Measurements from ENCODE around the gene PHF21A.

PHF21A gene

DNA sequence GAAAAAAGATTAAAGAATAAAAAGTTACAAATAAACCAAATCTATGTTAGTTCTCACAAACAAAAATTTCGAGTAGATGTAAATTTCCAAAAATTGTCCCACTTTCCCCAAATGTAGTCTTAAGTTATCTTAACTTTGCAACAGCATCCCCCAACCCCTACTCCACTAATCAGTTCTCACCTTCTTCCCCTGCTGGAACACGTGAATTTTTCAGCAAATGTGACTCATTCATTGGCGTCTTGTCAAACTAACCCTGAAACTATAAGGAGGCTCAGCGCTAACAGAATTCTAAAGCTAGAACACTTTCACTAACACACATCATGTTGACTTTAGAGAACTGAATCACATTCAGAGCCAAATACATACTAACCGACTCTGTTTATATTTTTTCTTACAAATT lies 46.1 kb downstream of the PHF21A start:
- no peak for DNase-seq (ENCODE audit: low spot score)

- no peak for DNase-seq (ENCODE audit: low spot score)
Observed at GRCh38 chr11:46073632-46074031, 47.6 kb downstream of the PHF21A start.

DNA sequence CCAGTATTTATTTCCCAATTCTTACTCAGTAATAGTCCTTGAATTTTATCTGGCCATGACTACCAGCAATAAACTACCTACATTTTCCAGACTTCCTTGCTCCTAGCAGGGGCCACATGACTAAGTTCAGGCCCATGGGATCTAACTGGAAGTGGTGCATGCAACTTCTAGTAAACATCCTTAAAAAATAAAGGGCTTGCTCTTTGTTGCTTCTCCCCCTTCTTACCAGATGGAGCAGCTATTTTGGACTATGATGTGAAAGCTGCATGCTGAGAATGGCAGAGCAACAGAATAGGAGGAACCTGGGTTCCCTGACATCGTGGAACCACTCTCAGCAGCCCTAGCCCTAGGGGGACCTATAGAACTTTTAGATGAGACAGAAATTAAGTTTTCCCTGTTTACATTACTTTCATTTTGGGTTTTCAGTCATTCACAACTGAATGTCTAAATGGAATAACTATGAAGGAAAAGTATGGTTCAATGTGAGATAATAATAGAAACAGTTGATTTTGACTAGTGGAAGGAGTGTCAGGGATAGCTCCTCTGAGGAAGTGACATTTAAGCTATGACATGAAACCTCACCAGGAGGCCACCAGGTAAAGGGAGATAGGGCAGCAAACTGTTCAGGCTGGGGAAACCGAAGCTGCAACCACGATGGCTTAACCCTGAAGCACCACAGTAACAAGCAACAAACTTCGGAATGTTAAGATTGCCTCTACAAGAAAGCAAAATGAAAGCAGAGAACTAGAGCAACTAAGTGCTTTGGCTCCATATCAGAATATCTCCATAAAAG lies 48.9 kb downstream of the PHF21A start:
- DNase-seq (ENCODE audit: low spot score) = no peak

DNA sequence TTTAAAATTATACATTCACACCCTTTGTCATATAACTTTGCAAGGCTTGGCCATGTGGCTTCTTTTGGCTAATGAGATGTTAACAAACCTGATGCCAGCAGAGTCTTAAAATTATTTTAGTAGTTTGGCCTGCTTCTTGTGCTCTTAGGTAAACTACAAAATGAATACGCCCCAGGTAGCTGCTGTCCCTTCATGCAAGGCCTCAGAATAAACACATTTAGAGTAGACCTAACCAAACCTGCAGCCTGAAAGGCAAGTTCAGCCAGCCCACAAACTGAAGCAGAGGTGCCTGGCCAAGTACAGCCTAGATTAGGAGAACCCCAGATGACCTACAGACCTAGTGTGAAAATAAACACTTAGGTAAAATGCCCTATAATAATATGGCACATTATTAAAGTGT lies 50.2 kb downstream of the PHF21A start:
- no peak for DNase-seq (ENCODE audit: low spot score)

DNA sequence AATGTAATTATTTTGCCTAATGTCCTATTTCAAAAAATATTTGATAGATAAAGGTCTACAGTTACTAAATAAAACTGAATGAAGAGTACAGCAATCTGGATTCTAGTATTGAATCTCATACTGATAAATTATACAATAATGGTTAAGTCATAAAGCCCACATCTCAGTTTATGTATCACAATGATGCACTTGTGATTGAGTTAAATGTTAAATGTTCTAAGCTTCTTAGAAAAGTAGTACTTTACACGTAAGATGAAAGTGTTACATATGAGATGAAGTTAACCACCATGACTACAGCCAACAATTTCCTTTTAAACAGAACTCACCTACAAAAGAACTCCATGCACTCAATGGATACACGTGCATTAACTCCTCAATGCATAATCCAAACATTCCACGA lies 51.7 kb downstream of the PHF21A start:
- DNase-seq (ENCODE audit: low spot score) = no peak

DNA sequence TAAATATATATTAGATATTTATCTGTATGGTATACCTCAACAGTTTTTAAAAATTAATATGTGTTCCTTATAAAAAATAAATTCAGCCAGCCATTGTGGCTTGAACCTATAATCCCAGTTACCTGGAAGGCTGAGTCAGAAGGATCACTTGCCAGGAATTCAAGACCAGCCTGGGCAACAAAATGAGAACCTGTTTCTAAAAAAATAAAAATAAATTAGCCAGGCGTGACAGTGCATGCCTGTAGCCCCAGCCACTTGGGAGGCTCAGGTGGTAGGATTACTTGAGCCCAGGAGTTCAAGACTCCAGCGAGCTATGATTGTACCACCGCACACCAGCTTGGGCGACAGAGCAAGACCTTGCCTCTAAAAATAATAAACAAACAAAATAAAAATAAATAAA lies 54.9 kb downstream of the PHF21A start:
- no peak for DNase-seq (ENCODE audit: low spot score)

DNA sequence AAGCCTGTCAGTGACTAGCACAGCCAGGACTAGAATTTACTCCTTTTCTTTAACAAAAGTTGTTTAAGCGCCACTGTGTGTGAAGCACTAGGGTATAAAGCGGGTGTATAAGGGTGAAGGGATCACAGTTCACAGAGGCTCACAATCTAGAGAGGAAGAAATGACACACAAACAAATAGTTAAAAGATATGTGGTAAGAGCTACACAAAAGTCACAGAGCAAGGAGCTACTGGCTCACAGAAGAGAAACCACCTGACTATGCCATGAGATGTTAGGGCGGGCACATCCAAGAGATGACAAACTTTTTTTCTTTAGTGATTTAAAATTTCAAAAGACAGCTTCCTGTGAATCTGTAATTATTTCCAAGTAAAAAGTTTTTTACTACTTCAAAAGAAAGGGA lies 55.6 kb downstream of the PHF21A start:
- no peak for DNase-seq (ENCODE audit: low spot score)

GRCh38 chr11:46064221-46064620 lies 57.0 kb downstream of the PHF21A start:
- no peak for DNase-seq (ENCODE audit: low spot score)

GRCh38 chr11:46063138-46063537 lies 58.1 kb downstream of the PHF21A start:
- no peak for DNase-seq (ENCODE audit: low spot score)

DNA sequence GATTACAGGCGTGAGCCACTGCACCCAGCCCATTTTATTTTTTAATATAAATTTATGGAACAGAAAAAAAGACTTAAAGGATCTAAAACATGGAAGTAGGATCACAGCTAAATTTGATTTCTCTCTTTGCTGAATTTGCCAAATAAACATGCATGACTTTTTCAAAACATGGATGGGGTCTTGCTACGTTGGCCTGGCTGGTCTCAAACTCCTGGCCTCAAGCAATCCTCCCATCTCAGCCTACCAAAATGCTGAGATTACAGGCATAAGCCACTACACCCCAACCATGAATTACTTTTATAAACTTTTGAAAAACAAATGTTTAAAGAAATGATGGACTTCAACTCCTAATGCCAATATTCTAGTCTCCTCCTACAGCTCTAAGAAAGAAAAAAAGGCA lies 61.2 kb downstream of the PHF21A start:
- DNase-seq (ENCODE audit: low spot score) = no peak

DNA sequence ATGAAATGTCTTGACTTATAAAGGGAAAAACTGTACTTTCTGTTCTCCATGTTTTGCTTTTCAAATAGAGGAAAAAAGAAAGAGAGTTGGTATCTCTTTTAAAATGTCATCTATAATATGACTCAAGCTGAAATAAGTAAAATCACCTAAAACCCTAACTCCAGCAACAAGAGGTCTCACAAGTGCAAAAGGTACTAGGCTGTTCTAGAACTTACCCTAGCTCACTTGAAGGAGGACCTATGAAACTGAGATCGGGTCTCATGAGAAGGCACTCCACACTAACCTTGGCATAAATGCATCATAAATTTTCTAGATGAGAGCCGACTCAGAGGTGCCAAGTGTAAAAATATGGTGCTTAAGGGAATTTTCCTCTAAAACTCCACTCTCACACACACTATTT lies 63.8 kb downstream of the PHF21A start:
- DNase-seq (ENCODE audit: low spot score) = no peak

GRCh38 chr11:46055371-46055770 lies 65.9 kb downstream of the PHF21A start:
- DNase-seq (ENCODE audit: low spot score) = no peak

DNA sequence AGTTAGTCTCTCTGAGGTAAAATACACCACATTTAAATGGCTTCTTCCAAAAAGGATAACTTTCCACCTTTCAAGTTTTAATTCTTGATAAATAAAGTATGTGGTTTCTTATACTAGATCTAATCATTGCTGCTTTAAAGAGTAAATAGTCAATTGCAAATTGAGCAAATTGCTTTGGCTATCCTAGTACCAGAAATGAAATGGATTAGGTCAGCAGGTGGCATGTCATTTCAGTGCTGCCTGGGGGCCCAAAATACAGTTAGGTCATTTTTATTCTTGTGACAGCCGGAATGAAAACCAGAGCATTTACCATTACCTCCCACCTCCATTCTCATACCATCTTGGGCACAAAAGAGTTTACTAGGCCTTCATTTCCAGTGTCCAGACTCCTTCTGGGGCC lies 70.2 kb downstream of the PHF21A start:
- DNase-seq (ENCODE audit: low spot score) = no peak

DNA sequence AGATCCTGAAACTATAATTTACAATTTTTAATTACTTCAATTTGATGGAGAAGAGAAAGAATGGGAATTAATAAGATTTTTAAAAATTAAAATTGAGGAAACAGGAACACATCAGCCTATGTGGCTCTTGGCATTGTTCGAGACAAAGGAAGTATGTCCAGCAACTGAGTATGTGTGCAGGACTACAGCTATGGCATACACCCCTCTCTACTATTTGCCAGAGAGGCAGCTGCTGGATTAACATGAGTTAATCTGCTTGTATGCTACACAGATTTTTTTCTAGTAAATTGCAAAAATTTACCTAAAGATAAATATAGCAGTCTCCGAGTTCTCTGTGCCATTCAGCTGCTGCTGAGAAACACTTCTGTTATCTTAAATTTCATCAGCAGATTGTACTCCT lies 70.6 kb downstream of the PHF21A start:
- DNase-seq (ENCODE audit: low spot score) = no peak

- DNase-seq (ENCODE audit: low spot score) = no peak
Observed at GRCh38 chr11:46050003-46050461, 71.2 kb downstream of the PHF21A start.

DNA sequence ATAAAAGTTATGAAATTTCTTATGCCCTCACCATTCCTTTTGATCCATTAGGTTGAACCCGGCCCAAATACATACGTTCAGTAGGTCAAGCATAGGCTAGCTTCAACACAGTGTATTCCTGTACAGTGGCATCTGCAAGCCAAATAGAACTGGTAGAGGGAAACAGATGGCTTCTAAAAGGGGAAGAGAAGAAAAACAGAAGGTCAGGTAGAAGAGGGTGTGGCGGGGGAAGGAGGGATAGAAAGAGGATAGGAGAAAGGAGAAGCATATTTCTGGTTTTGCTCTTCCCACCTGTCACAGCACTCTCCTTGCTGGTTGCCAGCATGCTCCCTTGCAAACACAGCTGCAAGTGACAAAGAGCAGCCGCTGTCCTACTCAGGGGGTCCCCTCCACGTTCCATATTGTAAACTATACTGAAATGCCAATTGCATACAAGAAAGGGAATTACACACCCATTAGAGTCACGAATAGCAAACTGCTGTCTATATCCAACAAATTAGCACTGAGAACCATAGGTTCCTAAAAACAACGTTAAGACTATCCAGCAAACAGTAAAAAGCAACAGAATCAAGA lies 71.8 kb downstream of the PHF21A start:
- no peak for DNase-seq (ENCODE audit: low spot score)

DNA sequence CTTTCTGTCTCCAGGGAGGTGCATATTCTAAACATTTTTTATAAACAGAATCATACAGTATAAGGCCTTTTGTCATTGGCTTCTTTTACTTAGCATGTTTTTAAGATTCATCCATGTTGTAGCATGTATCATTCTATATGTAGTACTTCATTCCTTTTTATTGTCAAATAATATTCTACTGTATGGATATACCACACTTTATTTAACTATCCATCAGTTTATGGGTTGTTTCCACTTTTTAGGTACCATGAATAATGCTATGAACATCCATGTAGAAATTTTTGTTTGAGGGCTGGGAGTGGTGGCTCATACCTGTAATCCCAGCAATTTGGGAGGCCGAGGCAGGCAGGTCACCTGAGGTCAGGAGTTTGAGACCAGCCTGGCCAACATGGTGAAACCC lies 73.1 kb downstream of the PHF21A start:
- DNase-seq (ENCODE audit: low spot score) = no peak

DNA sequence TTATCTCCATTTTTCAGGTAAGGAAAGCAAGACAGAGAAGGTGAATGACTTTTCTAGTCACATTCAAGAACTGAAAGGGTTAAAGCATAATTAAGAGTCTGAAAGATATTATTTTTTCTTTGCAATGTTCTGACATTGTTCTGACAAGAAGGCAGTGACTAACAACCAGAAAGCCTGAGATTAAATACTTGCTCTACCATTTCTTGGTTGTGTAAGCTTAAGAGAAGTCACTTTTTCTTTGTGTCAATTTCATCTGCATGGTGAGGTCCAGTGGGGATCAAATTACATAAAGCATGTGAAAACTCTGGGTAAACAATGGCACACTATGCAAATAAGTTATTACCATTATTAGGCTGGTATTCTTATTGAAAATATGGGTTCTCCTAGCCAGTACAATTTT lies 73.7 kb downstream of the PHF21A start:
- DNase-seq (ENCODE audit: low spot score) = no peak

GRCh38 chr11:46045811-46046210 lies 75.4 kb downstream of the PHF21A start:
- no peak for DNase-seq (ENCODE audit: low spot score)

DNA sequence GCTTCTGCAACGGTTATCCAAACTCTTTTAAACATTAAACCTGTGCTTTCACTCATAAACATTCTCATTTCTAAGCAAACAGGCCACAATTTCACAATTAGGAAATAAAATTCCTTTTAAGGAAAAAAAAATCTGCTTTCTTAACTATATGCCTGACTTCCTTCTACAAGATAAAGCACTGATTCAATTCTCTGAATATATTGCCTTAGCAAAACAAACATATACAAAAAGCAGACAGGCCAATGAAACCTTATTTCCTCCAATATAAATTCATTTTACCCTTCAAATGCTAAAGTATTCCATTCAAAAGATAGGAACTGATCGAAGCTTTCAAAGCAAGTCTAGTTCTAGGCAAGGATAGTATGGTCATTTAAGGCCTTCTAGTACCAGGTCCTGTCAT lies 76.7 kb downstream of the PHF21A start:
- DNase-seq (ENCODE audit: low spot score) = no peak

GRCh38 chr11:46039990-46040389 lies 81.3 kb downstream of the PHF21A start:
- DNase-seq (ENCODE audit: low spot score) = no peak

DNA sequence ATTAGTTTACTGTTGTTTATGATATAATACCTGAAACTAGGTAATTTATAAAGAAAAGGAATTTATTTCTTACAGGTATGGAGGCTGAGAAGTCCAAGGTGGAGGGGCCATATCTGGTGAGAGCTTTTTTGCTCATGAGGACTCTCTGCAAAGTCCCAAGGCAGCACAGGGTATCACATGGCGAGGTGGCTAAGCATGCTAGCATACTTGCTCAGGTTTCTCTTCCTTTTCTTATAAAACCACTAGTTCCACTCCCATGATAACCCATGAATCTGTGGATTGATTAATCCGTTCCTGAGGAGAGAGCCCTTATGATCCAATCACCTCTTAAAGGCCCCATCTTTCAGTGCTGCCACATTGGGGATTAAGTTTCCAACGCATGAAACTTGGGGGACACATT lies 82.7 kb downstream of the PHF21A start:
- no peak for DNase-seq (ENCODE audit: low spot score)

DNA sequence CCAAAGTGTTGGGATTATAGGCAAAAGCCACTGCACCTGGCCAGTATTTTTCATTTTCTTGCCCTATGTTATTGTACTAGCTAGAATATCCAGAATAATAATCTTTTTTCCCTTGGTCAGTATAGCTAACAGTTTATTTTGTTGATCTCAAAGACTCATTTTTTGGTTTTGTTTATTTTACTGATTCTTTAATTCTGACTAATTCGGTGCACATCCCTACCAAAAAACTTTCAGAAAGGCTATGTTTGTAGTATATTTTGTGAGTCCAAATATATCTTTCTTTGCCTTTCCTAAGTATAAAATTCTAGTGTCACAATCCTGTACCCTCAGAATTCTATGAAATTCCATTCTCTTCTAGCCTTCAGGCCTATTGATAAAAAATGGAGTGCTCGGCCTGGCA lies 84.3 kb downstream of the PHF21A start:
- DNase-seq (ENCODE audit: low spot score) = no peak

- DNase-seq (ENCODE audit: low spot score) = no peak
Observed at GRCh38 chr11:46036009-46036408, 85.2 kb downstream of the PHF21A start.
